DOHH2 (cell line): ENCODE measurements around the gene C22orf15.

Experiments
- EZH2phosphoT487 ChIP-seq: fragments of 200-600 bp; sonication (generic); IDR thresholded peaks from 2 replicates; pipeline ENCODE4 v1.6.1; 2017; ENCODE audit warnings: borderline replicate concordance, mild to moderate bottlenecking, antibody characterized with exemption, low read length, moderate library complexity, mixed read lengths
- TF ChIP-seq, protein P1 (sequence below): fragments of 200-600 bp; sonication (generic); IDR thresholded peaks from one replicate; pipeline ENCODE4 v1.5.1; 2014; ENCODE audit warnings: antibody characterized with exemption, mild to moderate bottlenecking, low read depth, low read length; ENCODE audit not compliant: poor library complexity, severe bottlenecking

DNA sequence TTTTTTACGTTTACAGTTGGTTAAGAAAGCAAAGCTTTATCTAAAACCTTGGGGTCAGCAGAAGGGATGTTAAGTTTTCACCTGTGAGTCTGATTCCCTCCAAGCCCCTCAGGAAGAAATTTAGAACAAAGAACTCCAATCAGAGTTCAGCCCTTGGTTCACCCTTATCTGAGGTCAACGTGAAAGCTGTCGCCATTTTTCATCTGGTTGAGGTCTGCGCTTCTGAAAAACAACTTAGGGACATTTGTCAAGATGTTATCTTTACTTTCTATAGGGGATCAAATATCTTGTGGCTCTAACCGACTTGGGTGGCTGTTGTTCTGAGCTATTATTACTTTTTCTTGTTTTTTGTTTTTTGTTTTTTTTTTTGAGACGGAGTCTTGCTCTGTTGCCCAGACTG, 41.9 kb upstream of the C22orf15 start:
- TF ChIP-seq, protein P1, sequence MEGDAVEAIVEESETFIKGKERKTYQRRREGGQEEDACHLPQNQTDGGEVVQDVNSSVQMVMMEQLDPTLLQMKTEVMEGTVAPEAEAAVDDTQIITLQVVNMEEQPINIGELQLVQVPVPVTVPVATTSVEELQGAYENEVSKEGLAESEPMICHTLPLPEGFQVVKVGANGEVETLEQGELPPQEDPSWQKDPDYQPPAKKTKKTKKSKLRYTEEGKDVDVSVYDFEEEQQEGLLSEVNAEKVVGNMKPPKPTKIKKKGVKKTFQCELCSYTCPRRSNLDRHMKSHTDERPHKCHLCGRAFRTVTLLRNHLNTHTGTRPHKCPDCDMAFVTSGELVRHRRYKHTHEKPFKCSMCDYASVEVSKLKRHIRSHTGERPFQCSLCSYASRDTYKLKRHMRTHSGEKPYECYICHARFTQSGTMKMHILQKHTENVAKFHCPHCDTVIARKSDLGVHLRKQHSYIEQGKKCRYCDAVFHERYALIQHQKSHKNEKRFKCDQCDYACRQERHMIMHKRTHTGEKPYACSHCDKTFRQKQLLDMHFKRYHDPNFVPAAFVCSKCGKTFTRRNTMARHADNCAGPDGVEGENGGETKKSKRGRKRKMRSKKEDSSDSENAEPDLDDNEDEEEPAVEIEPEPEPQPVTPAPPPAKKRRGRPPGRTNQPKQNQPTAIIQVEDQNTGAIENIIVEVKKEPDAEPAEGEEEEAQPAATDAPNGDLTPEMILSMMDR, result no peak
- TF ChIP-seq EZH2phosphoT487, result no peak
